ENCODE measurements around the gene ST6GALNAC3.

Gene ST6GALNAC3

DNA sequence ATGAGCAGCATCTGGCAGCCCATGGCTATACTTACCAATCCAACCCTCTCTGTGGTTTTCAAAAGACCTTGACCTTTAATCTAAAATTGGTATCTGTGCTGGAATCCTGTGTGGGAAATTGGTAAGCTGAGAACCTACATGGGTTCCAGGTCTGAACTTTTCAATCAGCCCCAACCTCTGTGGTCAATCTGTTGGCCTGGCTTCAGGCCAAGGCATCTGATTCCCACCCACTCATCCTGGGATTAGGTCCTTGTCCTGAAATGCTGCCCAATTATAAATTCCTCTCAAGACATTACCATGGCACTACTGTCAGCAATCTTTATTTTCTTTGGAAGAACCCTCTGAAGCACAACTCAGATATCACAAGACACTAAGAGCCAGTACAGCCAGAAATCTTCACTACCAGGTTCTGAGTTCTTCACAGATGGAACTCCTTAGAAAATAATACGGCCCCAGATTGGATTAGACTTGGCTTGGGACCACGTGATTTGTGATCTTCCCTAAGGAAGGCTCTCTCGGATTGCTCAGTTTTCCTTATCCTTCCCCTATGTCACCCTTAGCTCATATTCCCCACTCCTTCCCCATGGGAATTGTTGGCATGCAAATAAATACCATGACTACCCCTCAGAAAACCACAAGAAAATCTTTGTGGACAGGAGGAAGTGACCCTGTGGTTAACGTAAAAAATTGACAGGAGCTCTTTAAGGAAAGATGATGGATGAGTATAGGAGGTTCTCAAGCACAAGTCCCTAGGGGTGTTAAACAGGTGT, 584.8 kb downstream of the ST6GALNAC3 start:
- Histone ChIP-seq H3K4me3 (ENCODE audit: low read length) (no peak overlapping the region), H3K4me1 (ENCODE audit: low read length) (no peaks in the 10 kb centered on the region), H3F3A (ENCODE audit: insufficient read depth, low read length) (no peaks in the 10 kb centered on the region), H3K27me3 (replicated peaks; ENCODE audit: insufficient read depth, low read length) (no peaks in the 10 kb centered on the region), H3K27ac (ENCODE audit: low read length) (no peak overlapping the region), H3K9me3 (replicated peaks; ENCODE audit: insufficient read depth, low read length) (no peaks in the 10 kb centered on the region), H2AFZ (ENCODE audit: low read length) (no peak overlapping the region), H3K4me2 (ENCODE audit: low read depth, low read length) (no peak overlapping the region), H3K9me2 (replicated peaks; ENCODE audit: insufficient read depth, low read length) (no peaks in the 10 kb centered on the region), H3K36me3 (replicated peaks; ENCODE audit: insufficient read depth, low read length) (no peaks in the 10 kb centered on the region), H3K9ac (ENCODE audit: low read length) (no peak overlapping the region), H3K79me2 (ENCODE audit: low read length) (no peaks in the 10 kb centered on the region), H4K20me1 (ENCODE audit: insufficient read depth, low read length) (no peaks in the 10 kb centered on the region)
- DNase-seq = no peak
- no peak for TF ChIP-seq EZH2 (optimal IDR thresholded peaks at IDR 0.05; ENCODE audit: low read depth, low read length)

- no peaks in the 10 kb centered on the region for H3K79me2 ChIP-seq (ENCODE audit: low read length)
- no peaks in the 10 kb centered on the region for H3K9me3 ChIP-seq (replicated peaks; ENCODE audit: insufficient read depth, low read length)
- no peak overlapping the region for H2AFZ ChIP-seq (ENCODE audit: low read length)
- H3F3A ChIP-seq (ENCODE audit: insufficient read depth, low read length) = no peaks in the 10 kb centered on the region
- H3K4me3 ChIP-seq (ENCODE audit: low read length) = no peak overlapping the region
- H3K4me1 ChIP-seq (ENCODE audit: low read length) = no peaks in the 10 kb centered on the region
- H3K9me2 ChIP-seq (replicated peaks; ENCODE audit: insufficient read depth, low read length) = no peaks in the 10 kb centered on the region
- H3K4me2 ChIP-seq (ENCODE audit: low read depth, low read length) = no peak overlapping the region
- no peaks in the 10 kb centered on the region for H3K36me3 ChIP-seq (replicated peaks; ENCODE audit: insufficient read depth, low read length)
- no peak for TF ChIP-seq EZH2phosphoT487 (IDR thresholded peaks at IDR 0.05; ENCODE audit: low read length)
- TF ChIP-seq, protein P1, sequence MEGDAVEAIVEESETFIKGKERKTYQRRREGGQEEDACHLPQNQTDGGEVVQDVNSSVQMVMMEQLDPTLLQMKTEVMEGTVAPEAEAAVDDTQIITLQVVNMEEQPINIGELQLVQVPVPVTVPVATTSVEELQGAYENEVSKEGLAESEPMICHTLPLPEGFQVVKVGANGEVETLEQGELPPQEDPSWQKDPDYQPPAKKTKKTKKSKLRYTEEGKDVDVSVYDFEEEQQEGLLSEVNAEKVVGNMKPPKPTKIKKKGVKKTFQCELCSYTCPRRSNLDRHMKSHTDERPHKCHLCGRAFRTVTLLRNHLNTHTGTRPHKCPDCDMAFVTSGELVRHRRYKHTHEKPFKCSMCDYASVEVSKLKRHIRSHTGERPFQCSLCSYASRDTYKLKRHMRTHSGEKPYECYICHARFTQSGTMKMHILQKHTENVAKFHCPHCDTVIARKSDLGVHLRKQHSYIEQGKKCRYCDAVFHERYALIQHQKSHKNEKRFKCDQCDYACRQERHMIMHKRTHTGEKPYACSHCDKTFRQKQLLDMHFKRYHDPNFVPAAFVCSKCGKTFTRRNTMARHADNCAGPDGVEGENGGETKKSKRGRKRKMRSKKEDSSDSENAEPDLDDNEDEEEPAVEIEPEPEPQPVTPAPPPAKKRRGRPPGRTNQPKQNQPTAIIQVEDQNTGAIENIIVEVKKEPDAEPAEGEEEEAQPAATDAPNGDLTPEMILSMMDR (IDR thresholded peaks at IDR 0.05; ENCODE audit: low read length) = no peak
- no peak for TF ChIP-seq EZH2 (optimal IDR thresholded peaks at IDR 0.05; ENCODE audit: low read depth, low read length)
- no peaks in the 10 kb centered on the region for H4K20me1 ChIP-seq (ENCODE audit: insufficient read depth, low read length)
- DNase-seq = no peak
- no peak overlapping the region for H3K9ac ChIP-seq (ENCODE audit: low read length)
- H3K27ac ChIP-seq (ENCODE audit: low read length) = no peak overlapping the region
- no peaks in the 10 kb centered on the region for H3K27me3 ChIP-seq (replicated peaks; ENCODE audit: insufficient read depth, low read length)
Observed at GRCh38 chr1:76661531-76661930, 587.0 kb downstream of the ST6GALNAC3 start.

GRCh38 chr1:76666499-76666898, 592.0 kb downstream of the ST6GALNAC3 start:
- Histone ChIP-seq H3K4me3 (ENCODE audit: low read length) (no peak overlapping the region), H2AFZ (ENCODE audit: low read length) (no peak overlapping the region), H3K4me2 (ENCODE audit: low read depth, low read length) (no peak overlapping the region), H3K9me3 (replicated peaks; ENCODE audit: insufficient read depth, low read length) (no peaks in the 10 kb centered on the region), H3K79me2 (ENCODE audit: low read length) (no peaks in the 10 kb centered on the region), H3K9me2 (replicated peaks; ENCODE audit: insufficient read depth, low read length) (no peaks in the 10 kb centered on the region), H4K20me1 (ENCODE audit: insufficient read depth, low read length) (no peaks in the 10 kb centered on the region), H3K27ac (ENCODE audit: low read length) (no peak overlapping the region), H3K9ac (ENCODE audit: low read length) (no peak overlapping the region), H3K36me3 (replicated peaks; ENCODE audit: insufficient read depth, low read length) (no peaks in the 10 kb centered on the region), H3K27me3 (replicated peaks; ENCODE audit: insufficient read depth, low read length) (no peaks in the 10 kb centered on the region), H3K4me1 (ENCODE audit: low read length) (no peaks in the 10 kb centered on the region), H3F3A (ENCODE audit: insufficient read depth, low read length) (no peaks in the 10 kb centered on the region)
- DNase-seq = no peak
- TF ChIP-seq EZH2phosphoT487 (IDR thresholded peaks at IDR 0.05; ENCODE audit: low read length) = no peak
- no peak for TF ChIP-seq EZH2 (optimal IDR thresholded peaks at IDR 0.05; ENCODE audit: low read depth, low read length)
- TF ChIP-seq, protein P1 (IDR thresholded peaks at IDR 0.05; ENCODE audit: low read length) = no peak

DNA sequence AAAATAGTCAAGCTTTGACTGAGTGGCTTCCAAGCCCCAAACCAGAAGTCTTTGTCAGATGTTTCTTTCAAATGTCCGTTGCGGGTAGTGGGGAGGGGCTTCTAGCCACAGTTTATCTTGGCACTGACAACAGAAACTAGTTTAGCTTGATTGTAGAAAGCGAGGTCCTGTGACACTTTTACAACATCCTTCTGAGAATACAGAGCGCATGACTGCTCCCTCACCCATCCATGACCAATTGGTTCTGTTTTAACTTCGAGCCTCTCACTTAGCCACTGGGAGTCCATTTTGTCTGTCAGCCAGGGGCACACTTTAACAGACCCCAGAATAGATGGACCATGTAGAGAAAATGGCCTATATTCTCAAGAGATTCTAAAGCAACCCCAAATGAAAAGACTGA, 593.5 kb downstream of the ST6GALNAC3 start:
- DNase-seq = no peak
- no peaks in the 10 kb centered on the region for H3K9me2 ChIP-seq (replicated peaks; ENCODE audit: insufficient read depth, low read length)
- H3K27ac ChIP-seq (ENCODE audit: low read length) = no peak overlapping the region
- no peaks in the 10 kb centered on the region for H3K27me3 ChIP-seq (replicated peaks; ENCODE audit: insufficient read depth, low read length)
- H2AFZ ChIP-seq (ENCODE audit: low read length) = no peak overlapping the region
- no peaks in the 10 kb centered on the region for H3K36me3 ChIP-seq (replicated peaks; ENCODE audit: insufficient read depth, low read length)
- no peak overlapping the region for H3K9ac ChIP-seq (ENCODE audit: low read length)
- H4K20me1 ChIP-seq (ENCODE audit: insufficient read depth, low read length) = no peaks in the 10 kb centered on the region
- H3K4me2 ChIP-seq (ENCODE audit: low read depth, low read length) = no peak overlapping the region
- TF ChIP-seq EZH2phosphoT487 (IDR thresholded peaks at IDR 0.05; ENCODE audit: low read length) = no peak
- TF ChIP-seq, protein P1 (IDR thresholded peaks at IDR 0.05; ENCODE audit: low read length) = no peak
- no peak for TF ChIP-seq EZH2 (optimal IDR thresholded peaks at IDR 0.05; ENCODE audit: low read depth, low read length)
- no peaks in the 10 kb centered on the region for H3K79me2 ChIP-seq (ENCODE audit: low read length)
- no peaks in the 10 kb centered on the region for H3K9me3 ChIP-seq (replicated peaks; ENCODE audit: insufficient read depth, low read length)
- H3K4me3 ChIP-seq (ENCODE audit: low read length) = no peak overlapping the region
- H3K4me1 ChIP-seq (ENCODE audit: low read length) = no peaks in the 10 kb centered on the region
- H3F3A ChIP-seq (ENCODE audit: insufficient read depth, low read length) = no peaks in the 10 kb centered on the region

All from MM.1S (cell line).